Ureter (tissue), 1 donor: ENCODE measurements around the gene CYP17A1. TPM values are rescaled to one million over a fixed set of nuclear protein-coding genes. Genes with fewer than 3 reads are reported as not detected.

Experiments
- total RNA-seq: library from RNA; stranded (reverse); gene quantifications from one replicate; pipeline ENCODE4 v1.2.4, GENCODE V29; 2023
- donor health status: DM: yes; HTN: yes; CAD: no.

Gene CYP17A1
- total RNA-seq, 1 donor from 2014 or later, result 1.1 TPM

Other genes with a start within 250 kb of the CYP17A1 start
- 137 TPM for gene TRIM8, start 192.9 kb downstream of the CYP17A1 start, total RNA-seq
- gene ARL3, start 123.0 kb downstream of the CYP17A1 start, total RNA-seq, result 11.2 TPM
- 28.3 TPM for gene SFXN2, start 122.8 kb downstream of the CYP17A1 start, total RNA-seq
- 55.2 TPM for gene WBP1L, start 93.5 kb downstream of the CYP17A1 start, total RNA-seq
- gene BORCS7, start 16.8 kb upstream of the CYP17A1 start, total RNA-seq, result 22.5 TPM
- gene AS3MT, start 32.1 kb upstream of the CYP17A1 start, total RNA-seq, result 0.29 TPM
- gene CNNM2, start 80.9 kb upstream of the CYP17A1 start, total RNA-seq, result 12.7 TPM